ENCODE data around the gene ADAMTS16.
"Not testable (repeated sequence)": the region's sequence is repeated elsewhere in the genome, so short reads cannot be mapped to it uniquely, and the experiment has no call there.

The ADAMTS16 gene, protein sequence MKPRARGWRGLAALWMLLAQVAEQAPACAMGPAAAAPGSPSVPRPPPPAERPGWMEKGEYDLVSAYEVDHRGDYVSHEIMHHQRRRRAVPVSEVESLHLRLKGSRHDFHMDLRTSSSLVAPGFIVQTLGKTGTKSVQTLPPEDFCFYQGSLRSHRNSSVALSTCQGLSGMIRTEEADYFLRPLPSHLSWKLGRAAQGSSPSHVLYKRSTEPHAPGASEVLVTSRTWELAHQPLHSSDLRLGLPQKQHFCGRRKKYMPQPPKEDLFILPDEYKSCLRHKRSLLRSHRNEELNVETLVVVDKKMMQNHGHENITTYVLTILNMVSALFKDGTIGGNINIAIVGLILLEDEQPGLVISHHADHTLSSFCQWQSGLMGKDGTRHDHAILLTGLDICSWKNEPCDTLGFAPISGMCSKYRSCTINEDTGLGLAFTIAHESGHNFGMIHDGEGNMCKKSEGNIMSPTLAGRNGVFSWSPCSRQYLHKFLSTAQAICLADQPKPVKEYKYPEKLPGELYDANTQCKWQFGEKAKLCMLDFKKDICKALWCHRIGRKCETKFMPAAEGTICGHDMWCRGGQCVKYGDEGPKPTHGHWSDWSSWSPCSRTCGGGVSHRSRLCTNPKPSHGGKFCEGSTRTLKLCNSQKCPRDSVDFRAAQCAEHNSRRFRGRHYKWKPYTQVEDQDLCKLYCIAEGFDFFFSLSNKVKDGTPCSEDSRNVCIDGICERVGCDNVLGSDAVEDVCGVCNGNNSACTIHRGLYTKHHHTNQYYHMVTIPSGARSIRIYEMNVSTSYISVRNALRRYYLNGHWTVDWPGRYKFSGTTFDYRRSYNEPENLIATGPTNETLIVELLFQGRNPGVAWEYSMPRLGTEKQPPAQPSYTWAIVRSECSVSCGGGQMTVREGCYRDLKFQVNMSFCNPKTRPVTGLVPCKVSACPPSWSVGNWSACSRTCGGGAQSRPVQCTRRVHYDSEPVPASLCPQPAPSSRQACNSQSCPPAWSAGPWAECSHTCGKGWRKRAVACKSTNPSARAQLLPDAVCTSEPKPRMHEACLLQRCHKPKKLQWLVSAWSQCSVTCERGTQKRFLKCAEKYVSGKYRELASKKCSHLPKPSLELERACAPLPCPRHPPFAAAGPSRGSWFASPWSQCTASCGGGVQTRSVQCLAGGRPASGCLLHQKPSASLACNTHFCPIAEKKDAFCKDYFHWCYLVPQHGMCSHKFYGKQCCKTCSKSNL

GRCh38 chr5:5139777-5140478 lies at the start of gene ADAMTS16:
Gene ADAMTS16, plus strand, starts transcription at chr5:5140330. Its CDS starts 138 bp downstream, at chr5:5140468.
- DNase-seq (ENCODE audit: low read depth), result no peak

- no peak for DNase-seq (ENCODE audit: low read depth)
Measured at GRCh38 chr5:5092149-5092548, 48.0 kb upstream of the ADAMTS16 start.

- DNase-seq (ENCODE audit: low read depth), result no peak
Measured at GRCh38 chr5:5100635-5101034, 39.5 kb upstream of the ADAMTS16 start.

DNA sequence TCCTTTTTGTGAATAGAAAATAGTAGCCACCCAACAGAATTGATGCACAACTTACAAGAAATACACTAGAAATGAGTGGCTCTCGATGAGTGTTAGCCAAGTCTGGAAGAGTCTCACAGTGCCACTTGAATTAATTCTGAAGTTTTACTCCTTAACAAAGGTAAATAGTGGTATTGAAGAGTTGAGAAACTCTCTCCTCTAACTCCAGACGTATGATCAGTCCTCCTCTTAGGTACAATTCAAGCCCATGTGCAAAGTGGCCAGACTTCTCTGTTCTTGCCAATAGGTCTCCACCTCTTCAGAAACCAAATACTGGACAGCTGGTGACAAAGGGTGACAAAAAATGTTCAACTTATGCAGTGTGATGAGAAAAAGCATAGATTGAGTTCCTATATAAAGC lies 38.5 kb upstream of the ADAMTS16 start:
- no peak for DNase-seq (ENCODE audit: low read depth)

DNA sequence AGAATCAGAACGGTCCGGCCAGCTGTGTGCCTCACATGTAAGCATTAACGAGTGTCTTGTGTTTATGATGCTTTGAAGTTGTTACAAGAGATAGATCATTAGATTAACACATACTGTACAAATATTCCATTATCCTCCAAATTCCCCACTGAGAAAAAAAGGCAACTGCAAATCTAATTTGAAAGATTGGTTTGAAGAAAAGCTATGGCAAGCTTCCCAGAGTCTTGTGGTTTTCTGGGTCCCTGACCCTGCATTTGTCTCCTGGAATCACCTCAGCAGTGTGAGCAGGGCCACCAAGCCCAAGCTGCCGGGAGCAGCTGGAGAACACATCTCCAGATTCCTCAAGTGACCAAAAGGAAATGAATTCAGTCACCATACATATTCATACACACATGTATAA lies 36.9 kb upstream of the ADAMTS16 start:
- no peak for DNase-seq (ENCODE audit: low read depth)

DNA sequence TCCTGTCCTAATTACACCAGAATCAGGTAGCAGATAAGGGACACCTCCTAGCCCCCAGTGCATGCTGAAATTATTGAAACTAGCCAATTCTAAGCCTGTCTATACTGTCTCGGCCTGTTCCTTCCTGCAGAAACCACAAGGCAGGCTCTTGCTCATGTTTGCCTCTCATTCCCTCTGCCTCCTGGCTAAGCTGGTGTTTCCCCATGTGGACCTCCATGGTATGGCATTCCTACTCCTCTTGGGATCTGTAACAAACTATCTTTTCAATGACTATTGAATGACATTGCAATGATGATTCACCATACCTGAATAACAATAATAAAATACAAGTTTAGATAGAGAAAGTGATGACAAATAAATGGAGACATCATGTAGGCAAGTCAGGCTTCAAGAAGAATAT lies 35.6 kb upstream of the ADAMTS16 start:
- DNase-seq (ENCODE audit: low read depth), result no peak

- DNase-seq (ENCODE audit: low read depth), result no peak
Measured at GRCh38 chr5:5105531-5105930, 34.6 kb upstream of the ADAMTS16 start.

DNA sequence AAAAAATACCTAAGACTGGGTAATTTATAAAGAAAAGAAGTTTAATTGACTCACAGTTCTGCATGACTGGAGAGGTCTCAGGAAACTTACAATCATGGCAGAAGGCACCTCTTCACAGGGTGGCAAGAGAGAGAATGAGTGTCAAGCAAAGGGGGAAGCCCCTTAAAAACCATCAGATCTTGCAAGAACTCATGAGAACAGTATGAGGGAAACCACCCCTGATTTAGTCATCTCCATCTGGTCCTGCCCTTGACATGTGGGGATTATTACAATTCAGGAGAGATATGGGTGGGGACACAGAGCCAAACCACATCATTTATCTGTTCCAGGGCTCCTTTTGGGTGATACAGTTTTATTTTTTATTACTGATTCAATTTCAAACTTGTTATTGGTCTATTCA lies 23.2 kb upstream of the ADAMTS16 start:
- DNase-seq (ENCODE audit: low read depth), result no peak

DNA sequence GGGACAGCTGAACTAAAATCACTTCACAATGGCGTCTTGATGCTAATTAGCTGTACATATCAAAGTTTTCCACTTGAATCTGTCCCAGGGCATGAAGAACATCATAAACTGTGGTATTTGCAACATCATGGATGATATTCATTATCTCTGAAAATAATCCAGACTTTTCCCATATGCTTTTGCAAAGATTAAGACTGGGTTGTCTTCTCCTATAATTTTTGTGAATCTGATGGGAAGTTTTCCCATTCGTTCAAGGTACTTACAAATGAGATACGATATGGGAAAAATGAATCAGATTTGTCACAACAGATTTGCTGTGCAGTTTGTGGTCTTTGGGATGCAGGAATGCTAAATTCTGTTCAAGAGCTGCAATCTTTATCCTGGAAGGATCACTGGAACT lies 17.4 kb upstream of the ADAMTS16 start:
- DNase-seq (ENCODE audit: low read depth), result no peak

- no peak for DNase-seq (ENCODE audit: low read depth)
Measured at GRCh38 chr5:5124231-5124630, 15.9 kb upstream of the ADAMTS16 start.

- DNase-seq (ENCODE audit: low read depth), result peak; percentile 24
Measured at GRCh38 chr5:5126444-5126843, 13.7 kb upstream of the ADAMTS16 start.

DNA sequence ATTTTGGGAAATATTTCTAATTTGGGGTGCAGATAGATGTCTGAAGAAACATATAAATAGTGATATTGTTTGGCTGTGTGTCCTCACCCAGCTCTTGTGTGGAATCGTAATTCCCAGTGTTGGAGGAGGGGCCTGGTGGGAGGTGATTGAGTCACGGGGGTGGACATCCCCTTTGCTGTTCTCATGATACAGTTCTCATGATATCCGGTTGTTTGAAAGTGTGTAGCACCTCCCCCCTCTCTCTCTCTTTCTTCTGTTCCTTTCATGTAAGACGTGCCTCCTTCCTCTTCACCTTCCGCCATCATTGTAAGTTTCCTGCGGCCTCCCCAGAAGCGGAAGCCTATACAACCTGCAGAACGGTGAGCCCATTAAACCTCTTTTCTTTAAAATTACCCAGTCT lies 11.4 kb upstream of the ADAMTS16 start:
- no peak for DNase-seq (ENCODE audit: low read depth)

DNA sequence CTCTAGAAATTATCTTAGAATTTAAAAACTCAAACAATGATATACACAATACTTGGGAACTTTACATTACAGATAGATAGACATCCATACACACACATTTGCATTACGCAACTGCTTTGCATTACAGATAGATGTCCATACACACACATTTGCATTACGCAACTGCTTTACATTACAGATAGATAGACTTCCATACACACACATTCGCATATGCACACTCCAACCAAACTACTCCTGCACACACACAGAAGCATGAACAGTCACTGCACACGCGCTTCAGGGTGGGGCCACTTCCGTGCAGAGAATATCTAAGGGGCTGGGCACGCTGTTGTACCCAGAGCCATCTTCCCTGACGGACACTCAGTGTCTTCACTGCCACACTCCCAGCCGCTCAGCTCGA lies 7.9 kb upstream of the ADAMTS16 start:
- DNase-seq (ENCODE audit: low read depth), result no peak

GRCh38 chr5:5132693-5133295 lies 7.3 kb upstream of the ADAMTS16 start:
- no peak for DNase-seq (ENCODE audit: low read depth)

DNA sequence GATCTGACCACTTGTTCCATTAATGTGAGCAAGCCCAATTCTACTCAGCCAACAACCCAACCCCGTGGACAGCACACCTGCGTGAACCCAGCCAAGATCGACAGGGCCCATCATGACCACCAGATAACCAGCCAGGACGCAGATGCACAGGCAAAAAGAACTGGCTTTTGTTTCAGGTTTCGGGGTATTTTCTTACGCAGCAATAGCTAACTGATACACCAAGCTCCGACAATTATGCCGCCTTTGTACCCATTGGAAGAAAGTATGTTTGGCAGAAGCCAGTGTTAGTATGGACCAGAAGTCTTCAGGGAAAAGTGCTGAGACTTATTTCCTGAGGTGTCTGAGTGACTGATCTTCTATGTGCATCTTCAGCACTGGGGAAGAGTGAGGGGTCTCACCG lies 6.0 kb upstream of the ADAMTS16 start:
- no peak for DNase-seq (ENCODE audit: low read depth)

GRCh38 chr5:5135957-5136676 lies 4.0 kb upstream of the ADAMTS16 start:
- DNase-seq (ENCODE audit: low read depth), result no peak

- not testable (repeated sequence) for DNase-seq (ENCODE audit: low read depth)
Measured at GRCh38 chr5:5137851-5138250, 2.3 kb upstream of the ADAMTS16 start.

- no peak for DNase-seq (ENCODE audit: low read depth)
Measured at GRCh38 chr5:5139336-5139776, 774 bp upstream of the ADAMTS16 start.

DNA sequence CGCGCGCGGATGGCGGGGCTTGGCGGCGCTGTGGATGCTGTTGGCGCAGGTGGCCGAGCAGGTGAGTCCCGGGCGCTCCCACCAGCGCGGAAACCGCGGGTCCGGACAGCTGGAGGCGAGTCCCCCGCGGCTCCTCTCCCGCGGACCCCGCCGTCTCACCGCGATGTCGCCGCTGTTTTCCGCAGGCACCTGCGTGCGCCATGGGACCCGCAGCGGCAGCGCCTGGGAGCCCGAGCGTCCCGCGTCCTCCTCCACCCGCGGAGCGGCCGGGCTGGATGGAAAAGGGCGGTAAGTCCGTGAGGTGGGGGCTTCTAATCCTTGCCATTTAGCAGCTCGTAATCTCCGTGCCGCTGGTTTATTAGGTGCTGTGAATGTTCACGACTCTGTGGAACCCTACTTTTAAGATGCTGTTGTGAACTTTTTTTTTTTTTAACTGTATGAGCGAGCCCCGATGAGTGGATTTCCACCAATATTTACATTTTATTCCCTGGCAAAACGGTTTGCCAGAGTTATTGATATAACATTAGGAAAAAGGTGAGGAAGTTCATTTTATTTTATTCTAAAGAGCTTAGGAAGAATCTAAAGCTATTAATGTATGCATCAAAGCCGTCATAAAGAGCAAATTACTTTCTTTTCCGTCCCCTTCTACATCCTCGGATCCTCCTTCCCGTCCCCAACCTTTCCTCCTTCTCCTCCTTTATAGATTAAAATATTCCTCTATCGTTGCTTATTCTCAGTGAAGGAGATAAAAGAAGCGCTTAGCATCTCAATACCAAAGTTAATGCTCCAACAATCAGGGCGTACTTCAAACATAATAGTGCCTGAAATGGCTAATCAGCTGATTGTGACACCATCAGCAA lies 579 bp downstream of the ADAMTS16 start:
- no peak for DNase-seq (ENCODE audit: low read depth)

- no peak for DNase-seq (ENCODE audit: low read depth)
Measured at GRCh38 chr5:5141339-5141599, 1.1 kb downstream of the ADAMTS16 start.
